GM21526 (cell line): Measurements from ENCODE around the gene RASIP1.
"Not testable (repeated sequence)": the region's sequence is repeated elsewhere in the genome, so short reads cannot be mapped to it uniquely, and the experiment has no call there.

ENCODE experiments used
- ATAC-seq: cut with Tn5 transposase; IDR thresholded peaks from one replicate; pipeline ENCODE4 v1.9.1; 2021; ENCODE audit warnings: moderate library complexity; ENCODE audit not compliant: unreplicated experiment, low FRiP score

The RASIP1 gene, protein sequence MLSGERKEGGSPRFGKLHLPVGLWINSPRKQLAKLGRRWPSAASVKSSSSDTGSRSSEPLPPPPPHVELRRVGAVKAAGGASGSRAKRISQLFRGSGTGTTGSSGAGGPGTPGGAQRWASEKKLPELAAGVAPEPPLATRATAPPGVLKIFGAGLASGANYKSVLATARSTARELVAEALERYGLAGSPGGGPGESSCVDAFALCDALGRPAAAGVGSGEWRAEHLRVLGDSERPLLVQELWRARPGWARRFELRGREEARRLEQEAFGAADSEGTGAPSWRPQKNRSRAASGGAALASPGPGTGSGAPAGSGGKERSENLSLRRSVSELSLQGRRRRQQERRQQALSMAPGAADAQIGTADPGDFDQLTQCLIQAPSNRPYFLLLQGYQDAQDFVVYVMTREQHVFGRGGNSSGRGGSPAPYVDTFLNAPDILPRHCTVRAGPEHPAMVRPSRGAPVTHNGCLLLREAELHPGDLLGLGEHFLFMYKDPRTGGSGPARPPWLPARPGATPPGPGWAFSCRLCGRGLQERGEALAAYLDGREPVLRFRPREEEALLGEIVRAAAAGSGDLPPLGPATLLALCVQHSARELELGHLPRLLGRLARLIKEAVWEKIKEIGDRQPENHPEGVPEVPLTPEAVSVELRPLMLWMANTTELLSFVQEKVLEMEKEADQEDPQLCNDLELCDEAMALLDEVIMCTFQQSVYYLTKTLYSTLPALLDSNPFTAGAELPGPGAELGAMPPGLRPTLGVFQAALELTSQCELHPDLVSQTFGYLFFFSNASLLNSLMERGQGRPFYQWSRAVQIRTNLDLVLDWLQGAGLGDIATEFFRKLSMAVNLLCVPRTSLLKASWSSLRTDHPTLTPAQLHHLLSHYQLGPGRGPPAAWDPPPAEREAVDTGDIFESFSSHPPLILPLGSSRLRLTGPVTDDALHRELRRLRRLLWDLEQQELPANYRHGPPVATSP

DNA sequence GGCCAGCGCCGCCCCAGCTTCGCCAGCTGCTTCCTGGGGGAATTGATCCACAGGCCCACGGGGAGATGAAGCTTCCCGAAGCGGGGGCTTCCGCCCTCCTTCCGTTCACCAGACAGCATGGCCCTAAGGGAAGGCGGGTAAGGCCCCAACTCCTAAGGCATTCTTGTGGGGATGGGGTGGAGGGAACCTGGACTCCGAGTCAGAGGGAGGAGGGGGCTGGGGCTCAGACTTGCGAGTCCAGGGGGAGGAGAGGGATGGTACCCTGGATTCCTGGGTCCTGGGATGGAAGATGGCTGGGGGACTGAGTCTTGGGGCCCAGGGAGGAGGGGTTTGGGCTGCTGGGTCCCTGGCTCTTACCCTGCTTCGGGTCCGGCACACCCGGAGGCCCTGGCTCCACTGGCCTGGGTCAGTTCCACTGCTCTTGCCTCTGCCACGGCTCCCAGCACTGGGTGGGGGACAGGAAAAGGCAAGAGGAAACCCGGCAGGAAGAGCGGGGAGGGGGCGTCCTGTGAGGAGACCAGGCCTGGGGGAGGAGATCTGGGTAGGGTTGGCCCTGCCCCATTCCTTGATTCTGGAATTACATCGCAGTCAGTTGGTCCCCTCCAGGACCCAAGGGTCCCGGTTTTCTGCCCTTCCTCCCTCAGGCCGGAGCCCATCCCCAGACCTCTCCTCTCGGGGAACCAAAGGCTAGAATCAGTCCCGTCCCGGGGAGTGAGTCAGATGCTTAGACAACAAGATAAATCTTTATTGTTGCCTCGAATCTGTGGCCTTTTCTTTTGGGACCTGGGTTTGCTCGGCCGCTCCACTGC is at the start of gene RASIP1:
Gene RASIP1 (minus strand): TSS at position 447 of the 809 bp plus-strand sequence. CDS start 328 bp downstream, at position 119.
- ATAC-seq, result no peak

DNA sequence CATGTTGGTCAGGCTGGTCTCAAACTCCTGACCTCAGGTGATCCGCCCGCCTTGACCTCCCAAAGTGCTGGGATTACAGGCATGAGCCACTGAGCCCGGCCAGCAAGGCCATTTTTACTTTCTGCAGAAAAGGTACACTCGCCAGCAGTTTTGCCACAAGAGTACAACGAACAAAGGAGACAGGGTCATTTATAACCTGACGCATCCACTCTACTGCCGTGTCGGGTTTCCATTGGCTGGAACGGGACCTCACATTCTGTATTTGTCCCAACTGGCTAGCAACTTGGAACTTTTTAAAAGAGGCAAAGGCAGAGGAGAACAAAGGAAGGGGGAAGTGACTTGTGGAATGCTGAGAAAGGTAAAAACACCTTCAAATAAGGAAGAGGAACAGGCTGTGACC is 46.9 kb upstream of the RASIP1 start:
- not testable (repeated sequence) for ATAC-seq

DNA sequence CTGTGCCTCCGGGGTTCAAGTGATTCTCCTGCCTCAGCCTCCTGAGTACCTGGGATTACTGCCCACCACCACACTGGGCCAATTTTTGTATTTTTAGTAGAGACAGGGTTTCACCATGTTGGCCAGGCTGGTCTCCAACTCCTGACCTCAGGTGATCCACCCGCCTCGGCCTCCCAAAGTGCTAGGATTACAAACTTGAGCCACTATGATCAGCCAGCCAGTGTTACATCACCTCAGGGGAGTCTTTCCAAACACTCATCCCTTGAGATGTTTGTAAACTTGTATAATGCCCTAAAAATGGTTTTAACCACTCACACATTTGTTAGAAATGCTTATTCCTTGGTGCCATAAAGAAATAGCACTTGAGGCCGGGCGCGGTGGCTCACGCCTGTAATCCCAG is 46.0 kb upstream of the RASIP1 start:
- not testable (repeated sequence) for ATAC-seq

DNA sequence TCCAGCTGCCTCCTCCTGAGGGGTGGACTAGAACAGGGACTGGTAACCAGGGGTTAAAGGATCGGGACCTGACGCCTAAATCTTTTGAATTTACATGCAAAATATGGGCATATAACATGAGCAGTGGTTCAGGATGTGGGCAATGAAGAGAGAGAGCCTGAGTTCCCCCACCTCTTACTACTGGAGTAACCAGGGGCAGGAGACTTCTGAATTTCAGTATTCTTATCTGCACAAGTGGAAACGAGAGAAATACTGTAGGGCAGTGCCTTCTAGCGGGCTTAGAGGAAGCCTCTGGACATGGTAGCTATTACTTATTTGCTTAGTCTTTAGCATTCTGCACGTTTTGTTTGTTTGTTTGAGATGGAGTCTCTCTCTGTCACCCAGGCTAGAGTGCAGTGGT is 44.1 kb upstream of the RASIP1 start:
- no peak for ATAC-seq

DNA sequence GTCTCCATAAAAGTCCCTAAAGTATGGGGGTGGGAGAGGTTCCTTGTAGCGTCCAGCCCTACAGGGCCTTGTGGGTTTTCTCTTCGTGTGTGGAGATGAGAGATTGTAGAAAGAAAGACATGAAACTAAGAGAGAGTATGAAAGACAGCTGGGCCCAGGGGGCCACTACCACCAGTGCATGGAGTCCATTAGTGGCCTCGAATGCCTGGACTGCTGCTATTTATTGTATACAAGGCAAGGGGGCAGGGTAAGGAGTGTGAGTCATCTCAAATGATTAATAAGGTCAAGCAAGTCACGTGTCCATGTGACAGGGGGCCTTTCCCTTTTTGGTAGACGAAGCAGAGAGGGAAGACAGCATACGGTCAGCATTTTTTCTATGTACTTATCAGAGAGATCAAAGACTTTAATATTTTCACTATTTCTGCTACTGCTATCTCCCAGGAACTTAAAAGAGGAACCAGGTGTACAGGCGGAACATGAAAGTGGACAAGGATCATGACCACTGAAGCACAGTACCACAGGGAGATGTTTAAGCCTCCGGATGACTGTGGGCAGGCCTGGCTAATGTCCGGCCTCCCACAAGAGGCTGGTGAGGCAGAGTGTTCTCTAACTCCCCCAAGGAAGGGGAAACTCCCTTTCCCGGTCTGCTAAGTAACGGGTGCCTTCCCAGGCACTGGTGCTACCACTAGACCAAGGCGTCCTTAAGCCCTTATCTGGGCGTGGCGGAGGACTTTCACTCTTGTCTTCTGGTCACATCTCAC is 40.4 kb upstream of the RASIP1 start:
- no peak for ATAC-seq

DNA sequence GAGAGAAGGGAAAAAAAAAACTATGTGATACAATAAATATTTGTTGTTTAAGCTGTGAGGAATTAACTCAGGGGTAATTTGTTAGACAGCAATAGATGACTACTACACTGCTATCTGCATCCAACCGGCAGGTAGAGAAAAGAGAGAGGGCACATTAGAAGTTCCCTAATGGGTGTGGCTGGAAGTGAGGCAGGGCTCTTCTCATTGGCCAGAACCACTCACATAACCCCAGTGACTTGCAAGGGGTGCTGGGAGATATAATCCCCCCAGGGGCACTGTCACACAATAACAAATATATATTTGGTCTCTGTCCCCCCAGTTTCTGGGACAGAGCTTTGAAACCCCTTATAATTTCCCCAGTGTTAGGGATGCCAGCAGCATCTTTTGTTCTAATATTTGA is 39.2 kb upstream of the RASIP1 start:
- ATAC-seq, result no peak

DNA sequence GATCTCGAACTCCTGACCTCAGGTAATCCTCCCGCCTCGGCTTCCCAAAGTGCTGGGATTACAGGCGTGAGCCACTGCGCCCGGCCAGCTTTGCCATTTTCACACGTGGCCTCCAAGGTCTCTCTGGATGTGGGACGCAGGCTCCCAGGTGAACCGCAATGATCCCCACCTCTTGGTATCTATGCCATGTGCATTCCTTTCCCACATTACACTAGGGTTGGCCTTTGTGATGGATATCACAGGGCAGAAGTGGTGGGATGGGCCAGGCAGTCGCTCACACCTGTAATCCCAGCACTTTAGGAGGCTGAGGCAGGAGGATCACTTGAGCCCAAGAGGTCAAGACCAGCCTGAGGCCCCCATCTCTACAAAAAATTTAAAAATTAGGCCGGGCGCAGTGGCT is 37.3 kb upstream of the RASIP1 start:
- ATAC-seq, result no peak

DNA sequence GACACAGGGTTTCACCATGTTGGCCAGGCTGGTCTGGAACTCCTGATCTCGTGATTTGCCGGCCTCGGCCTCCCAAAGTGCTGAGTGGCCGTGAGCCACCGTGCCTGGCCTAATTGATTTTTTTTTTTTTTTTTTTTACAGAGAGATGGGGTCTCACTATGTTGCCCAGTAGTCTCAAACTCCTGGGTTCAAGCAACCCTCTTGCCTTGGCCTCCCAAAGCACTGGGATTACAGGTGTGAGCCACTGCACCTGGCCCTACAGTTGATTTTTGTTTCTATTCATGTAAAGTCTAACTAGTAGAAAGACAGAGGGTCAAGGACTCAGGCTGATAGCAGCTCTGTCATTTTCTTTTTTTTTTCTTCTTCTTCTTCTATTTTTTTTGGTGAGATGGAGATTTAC is 36.7 kb upstream of the RASIP1 start:
- ATAC-seq, result no peak

DNA sequence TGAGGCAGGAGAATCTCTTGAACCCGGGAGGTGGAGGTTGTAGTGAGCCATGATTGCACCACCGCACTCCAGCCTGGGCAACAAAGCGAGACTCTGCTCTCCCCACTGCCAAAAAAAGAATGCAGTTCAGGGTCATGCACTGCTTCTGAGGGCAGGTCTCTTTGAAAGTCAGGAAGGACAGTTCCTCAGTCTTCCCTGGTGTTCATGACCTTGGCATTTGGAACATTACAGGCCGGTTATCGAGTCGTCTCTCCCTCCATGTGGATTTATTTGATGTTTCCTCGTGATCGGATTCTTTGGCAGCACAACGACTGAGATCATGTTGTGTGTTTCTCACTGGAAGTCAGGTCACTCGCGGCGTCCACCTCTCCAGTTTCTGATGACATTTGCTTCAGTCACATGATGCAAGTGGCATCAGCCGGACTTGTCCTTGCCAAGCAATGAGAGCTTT is 32.1 kb upstream of the RASIP1 start:
- ATAC-seq, result no peak

DNA sequence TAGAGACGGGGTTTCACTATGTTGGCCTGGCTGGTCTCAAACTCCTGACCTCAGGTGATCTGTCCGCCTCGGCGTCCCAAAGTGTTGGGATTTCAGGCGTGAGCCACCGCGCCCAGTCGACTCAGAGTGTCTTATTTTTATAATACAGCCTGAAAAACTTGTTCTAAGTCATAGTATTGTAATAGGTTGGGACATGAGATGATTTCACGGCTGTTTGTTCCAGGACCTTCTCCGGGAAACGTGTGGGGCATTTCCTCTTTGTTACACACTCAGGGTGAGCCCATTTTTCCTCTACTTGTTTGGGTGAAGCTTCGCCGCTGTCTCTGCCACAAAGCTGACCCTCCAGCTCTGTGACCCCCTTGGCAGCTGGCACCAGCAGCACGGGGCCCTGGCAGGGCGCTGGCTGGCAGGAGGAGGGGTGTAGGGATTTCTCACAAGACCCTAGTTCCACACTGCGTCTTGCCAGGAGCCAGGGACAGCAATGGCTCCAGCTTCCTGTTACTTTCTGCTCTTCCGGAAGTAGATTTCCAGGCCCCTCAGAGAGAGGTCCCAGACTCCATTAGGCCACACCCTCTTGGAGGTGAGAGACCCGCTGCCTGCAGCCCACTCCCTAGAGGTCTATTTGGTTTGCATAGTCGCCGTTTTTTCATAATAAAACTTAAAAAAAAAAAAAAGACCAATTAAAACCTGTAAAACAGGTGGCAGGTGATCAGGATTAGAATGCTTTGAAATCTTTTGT is 30.5 kb upstream of the RASIP1 start:
- ATAC-seq, result no peak

DNA sequence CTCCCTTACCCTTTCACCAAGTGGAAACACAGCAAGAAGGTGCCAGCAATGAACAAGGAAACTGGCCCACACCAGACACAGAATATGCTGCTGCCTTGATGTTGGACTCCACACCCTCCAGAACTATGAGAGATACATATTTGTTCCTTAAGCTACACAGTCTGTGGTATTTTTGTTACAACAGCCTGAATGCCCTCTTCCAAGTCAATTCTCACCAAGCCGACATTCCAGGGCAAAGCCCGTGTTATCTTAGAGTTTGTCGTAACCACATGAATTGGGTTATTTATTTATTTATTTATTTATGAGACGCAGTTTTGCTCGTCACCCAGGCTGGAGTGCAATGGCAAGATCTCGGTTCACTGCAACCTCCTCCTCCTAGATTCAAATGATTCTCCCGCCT is 29.9 kb upstream of the RASIP1 start:
- ATAC-seq, result no peak

DNA sequence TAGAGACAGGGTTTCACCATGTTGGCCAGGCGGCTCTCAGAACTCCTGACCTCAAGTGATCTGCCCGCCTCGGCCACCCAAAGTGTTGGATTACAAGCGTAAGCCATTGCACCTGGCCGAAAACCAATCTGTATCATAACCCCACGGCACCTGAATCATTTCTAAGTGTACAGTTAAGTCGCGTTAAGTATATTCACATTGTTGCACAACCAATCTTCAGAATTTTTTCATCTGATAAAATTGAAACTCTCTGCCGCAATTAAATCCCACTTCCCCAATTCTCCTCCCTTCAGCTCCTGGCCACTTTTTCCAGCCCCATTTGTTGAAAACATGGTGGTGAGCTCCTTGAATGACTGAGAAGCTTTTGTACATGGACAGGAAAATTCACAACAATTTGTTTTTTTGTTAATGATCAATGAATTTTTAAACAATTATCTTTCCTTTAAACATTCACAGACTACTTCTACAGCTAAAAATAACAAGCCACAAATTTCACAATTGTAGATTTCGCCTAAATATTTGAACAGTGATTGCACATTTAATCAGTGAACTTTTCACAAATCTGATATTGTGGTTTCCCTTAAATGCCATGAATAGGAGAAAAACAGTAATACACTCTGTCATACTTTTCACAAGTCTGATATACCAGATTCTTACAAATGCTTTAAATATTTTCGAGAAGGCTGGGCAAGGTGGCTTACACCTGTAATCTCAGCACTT is 28.7 kb upstream of the RASIP1 start:
- ATAC-seq, result no peak

DNA sequence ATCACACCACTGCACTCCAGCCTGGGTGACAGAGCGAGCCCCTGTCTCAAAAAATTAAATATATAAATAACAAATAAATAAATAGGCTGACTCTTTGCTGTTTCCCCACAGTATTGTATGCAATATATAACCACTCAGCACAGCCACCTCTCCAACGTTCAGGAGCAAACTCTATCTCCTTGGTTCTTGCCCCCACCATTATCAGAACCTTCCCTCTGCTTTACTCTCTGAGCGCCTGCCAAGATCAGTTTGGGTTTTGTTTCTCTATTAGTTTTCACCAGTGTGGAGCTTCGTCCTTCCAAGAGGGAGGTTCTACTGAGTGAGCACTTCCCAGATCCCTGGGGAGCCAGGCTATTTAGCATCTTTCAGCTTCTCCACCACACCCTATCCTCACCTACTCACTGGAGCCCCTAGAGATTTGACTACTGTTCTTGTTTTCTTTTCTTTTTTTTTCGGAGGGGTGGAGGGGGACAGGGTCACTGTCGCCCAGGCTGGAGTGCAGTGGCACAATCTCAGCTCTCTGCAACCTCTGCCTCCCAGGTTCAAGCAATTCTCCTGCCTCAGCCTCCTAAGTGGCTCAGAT is 27.9 kb upstream of the RASIP1 start:
- ATAC-seq, result not testable (repeated sequence)

DNA sequence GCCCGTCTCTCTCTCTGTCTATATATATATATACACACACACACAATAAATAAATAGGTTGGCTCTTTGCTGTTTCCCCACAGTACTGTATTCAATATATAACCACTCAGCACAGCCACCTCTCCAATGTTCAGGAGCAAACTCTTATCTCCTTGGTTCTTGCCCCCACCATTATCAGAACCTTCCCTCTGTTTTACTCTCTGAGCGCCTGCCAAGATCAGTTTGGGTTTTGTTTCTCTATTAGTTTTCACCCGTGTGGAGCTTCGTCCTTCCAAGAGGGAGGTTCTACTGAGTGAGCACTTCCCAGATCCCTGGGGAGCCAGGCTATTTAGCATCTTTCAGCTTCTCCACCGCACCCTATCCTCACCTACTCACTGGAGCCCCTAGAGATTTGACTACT is 25.4 kb upstream of the RASIP1 start:
- ATAC-seq, result not testable (repeated sequence)

DNA sequence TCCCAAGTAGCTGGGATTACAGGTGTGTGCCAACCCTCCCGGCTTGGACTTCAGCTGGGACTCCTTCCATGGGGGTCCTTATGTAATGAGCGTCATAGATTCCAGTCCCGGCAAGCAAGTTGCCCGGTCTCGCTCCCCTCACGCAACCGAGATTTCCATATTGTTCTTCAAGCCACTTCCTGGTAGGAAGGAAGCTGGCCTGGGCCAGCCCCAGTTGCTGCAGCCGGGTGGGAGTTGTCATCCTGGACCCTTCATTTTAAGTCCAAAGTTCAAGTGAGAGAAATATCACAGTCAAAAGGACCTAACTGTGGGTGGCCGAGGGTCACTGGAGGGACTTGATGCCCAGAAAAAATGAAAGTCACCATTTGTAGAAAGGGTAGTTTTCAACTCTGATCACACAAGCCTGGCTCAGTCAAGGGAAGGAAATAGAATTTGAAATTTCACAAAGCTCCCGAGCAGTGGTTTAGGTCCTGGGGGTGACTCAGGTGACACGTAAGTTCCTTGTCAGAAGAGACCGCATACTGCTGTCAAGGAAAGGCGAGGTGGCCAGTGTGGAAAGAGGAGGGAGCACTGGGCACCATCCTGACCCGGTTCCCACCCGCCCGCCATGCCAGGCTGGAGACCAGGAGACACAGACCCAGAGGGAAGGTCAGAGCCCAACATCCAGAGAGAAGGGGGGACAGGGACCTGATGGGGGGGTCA is 20.2 kb upstream of the RASIP1 start:
- ATAC-seq, result no peak

DNA sequence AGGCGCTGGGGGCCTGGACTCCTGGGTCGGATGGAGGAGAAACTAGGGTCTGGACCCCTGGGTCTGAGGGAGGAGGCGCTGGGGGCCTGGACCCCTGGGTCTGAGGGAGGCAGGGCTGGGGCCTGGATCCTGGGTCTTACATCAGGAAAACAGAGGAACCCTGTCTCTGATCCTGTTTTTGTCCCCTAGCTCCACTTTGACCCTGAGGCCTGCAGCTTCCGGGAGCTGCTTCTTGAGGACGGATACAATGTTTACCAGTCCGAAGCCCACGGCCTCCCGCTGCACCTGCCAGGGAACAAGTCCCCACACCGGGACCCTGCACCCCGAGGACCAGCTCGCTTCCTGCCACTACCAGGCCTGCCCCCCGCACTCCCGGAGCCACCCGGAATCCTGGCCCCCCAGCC is 17.3 kb upstream of the RASIP1 start:
- ATAC-seq, result no peak

DNA sequence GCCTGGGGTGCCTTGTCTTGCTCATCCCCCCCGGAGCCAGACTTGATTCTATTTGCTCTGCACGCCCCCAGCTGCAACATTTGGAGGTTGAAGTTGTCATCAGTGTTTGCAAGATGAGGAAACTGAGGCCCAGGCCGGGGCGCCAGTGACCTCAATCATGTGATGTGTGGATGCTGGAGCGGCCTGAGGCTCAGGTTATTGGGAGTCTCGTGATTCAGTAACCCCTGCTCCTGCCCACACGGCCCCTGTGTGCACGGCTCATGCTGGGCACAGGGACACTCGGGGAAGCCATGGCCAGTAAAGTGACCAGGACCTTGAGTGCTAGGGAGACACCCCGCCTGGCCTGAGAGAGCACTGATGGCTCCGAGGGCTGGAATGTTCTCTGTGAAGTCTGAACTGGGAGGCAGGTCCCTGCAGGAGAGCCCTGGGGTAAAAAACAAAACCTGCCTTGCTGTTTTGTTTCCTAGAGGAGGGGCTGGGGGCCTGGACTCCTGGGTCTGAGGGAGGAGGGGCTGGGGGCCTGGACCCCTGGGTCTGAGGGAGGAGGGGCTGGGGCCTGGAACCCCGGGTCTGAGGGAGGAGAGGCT is 16.8 kb upstream of the RASIP1 start:
- no peak for ATAC-seq
